PC-3 (cell line): ENCODE data around the gene RGS5.

Source experiments
- CTCF ChIP-seq: fragments of 300-600 bp; sonication (generic); conservative IDR thresholded peaks from 2 replicates; pipeline ENCODE4 v1.5.1; 2017; ENCODE audit warnings: antibody characterized with exemption, low read depth, mild to moderate bottlenecking, low read length
- EZH2 ChIP-seq: fragments of 300-600 bp; sonication (generic); IDR thresholded peaks from one replicate; pipeline ENCODE4 v1.6.1; 2017; ENCODE audit warnings: antibody characterized with exemption, mild to moderate bottlenecking, low read length; ENCODE audit not compliant: unreplicated experiment
- EZH2phosphoT487 ChIP-seq: fragments of 300-600 bp; sonication (generic); IDR thresholded peaks from 2 replicates; pipeline ENCODE4 v1.6.1; 2018; ENCODE audit warnings: mild to moderate bottlenecking, antibody characterized with exemption, low read length, borderline replicate concordance

DNA sequence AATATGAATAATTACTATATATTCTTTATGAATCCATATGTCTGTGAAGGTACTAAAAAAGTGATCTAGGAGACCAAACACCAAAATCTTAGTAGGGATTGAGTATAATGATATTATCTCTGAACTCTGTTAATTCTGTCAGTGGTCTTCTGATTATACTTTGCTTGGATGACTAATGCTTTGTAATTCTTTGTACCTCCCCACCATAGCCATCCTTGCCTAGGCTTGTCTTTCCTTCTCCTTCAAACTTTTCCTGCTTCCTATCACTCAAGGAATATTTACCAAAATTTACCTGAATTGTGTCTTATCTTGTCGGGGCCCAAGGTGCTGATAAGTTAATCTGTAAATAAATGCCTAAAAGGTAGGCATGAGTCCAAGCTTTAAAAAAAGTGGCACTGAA lies 845 bp upstream of the RGS5 start:
- TF ChIP-seq CTCF (no peak), EZH2 (no peak), EZH2phosphoT487 (no peak)
